Transverse colon (tissue), 4 donors: ENCODE data around the gene KBTBD6. TPM values are rescaled to one million over a fixed set of nuclear protein-coding genes. Genes with fewer than 3 reads are reported as not detected.

ENCODE experiments used
- DNase-seq: peaks from one replicate; pipeline ENCODE4 v3.0.0-alpha.2; 2019
- H3K27ac ChIP-seq, 4 donors: fragments of 200-600 bp; sonication (generic); 2 replicates each; pipeline ENCODE4 v1.5.1; 2016 to 2018; ENCODE audit warnings: inconsistent platforms in 4 of 4
- H3K27me3 ChIP-seq: fragments of 200-600 bp; sonication (generic); 2 replicates; pipeline ENCODE4 v1.5.1; 2017; ENCODE audit warnings: inconsistent platforms
- H3K36me3 ChIP-seq, 4 donors: fragments of 200-600 bp; sonication (generic); 2 replicates each; pipeline ENCODE4 v1.5.1; 2017 to 2019; ENCODE audit warnings: inconsistent platforms in 4 of 4
- H3K4me1 ChIP-seq, 4 donors: fragments of 200-600 bp; sonication (generic); 2 replicates each; pipeline ENCODE4 v1.5.1; 2017 to 2020; ENCODE audit warnings: inconsistent platforms in 4 of 4
- H3K4me3 ChIP-seq, 4 donors: fragments of 200-600 bp; sonication (generic); 1 replicate in 1 of 4; 2 replicates in 3 of 4; pipeline versions ENCODE4 v1.5.1 to v1.6.1; 2017 to 2019; ENCODE audit warnings: inconsistent platforms in 4 of 4
- H3K9me3 ChIP-seq, 2 donors: fragments of 200-600 bp; sonication (generic); 2 replicates each; pipeline ENCODE4 v1.5.1; 2017 to 2019; ENCODE audit warnings: inconsistent platforms in 2 of 2
- EP300 ChIP-seq: sonication (generic); formaldehyde crosslinking; IDR thresholded peaks from one replicate; pipeline ENCODE4 v1.6.1; 2017; ENCODE audit warnings: antibody characterized with exemption, low read depth
- POLR2A ChIP-seq: fragments of 450-650 bp; IDR thresholded peaks from one replicate; pipeline ENCODE4 v1.6.1; 2016; ENCODE audit warnings: antibody characterized with exemption, mild to moderate bottlenecking, moderate library complexity
- POLR2AphosphoS5 ChIP-seq, 3 donors: sonication (generic); formaldehyde crosslinking; IDR thresholded peaks; one replicate each; pipeline ENCODE4 v1.6.1; 2016; ENCODE audit warnings: antibody characterized with exemption in 3 of 3
- WGBS, 2 donors: methylation state at CpG; one replicate each; pipeline ENCODE4 v1.1.5; 2018; ENCODE audit warnings: low coverage in 1 of 2; 5-methylcytosine and 5-hydroxymethylcytosine counted together
- in situ Hi-C, 4 donors: fragments of 200-750 bp; cut with MboI; loops; one replicate each; pipeline versions ENCODE4 v1.15.0 to v1.15.1; 2017; ENCODE audit warnings: low sequenced_read_pairs in 3 of 4, low pct_ligation_motif_present in 1 of 4, low pct_unique_long_range_greater_than_20kb in 1 of 4
- intact Hi-C: fragments of 100-400 bp; cut with DNase I; formaldehyde crosslinking; loops from one replicate; pipeline ENCODE4 v1.15.1; 2023; ENCODE audit warnings: low total_unique reads
- total RNA-seq, 4 donors: library from RNA; depleted of rRNA; stranded (reverse); fragments of >200 nt; gene quantifications; one replicate each; pipeline ENCODE4 v1.1.0, GENCODE V29; 2016
- TF ChIP-seq, protein P1 (sequence below), 5 experiments: fragments of 200-600 bp in 3 of 5; fragments of 450-650 bp in 2 of 5; sonication (generic) in 3 of 5; IDR thresholded peaks; 1 replicate in 2 of 5; 2 replicates in 3 of 5; pipeline ENCODE4 v1.5.1; 2016 to 2017; ENCODE audit warnings: antibody characterized with exemption in 5 of 5, inconsistent platforms in 3 of 5, mild to moderate bottlenecking in 2 of 5, moderate library complexity in 1 of 5

The KBTBD6 gene
- total RNA-seq, 4 donors from 2014 or later = 0.37 to 4.9 (median 2.1) TPM

DNA sequence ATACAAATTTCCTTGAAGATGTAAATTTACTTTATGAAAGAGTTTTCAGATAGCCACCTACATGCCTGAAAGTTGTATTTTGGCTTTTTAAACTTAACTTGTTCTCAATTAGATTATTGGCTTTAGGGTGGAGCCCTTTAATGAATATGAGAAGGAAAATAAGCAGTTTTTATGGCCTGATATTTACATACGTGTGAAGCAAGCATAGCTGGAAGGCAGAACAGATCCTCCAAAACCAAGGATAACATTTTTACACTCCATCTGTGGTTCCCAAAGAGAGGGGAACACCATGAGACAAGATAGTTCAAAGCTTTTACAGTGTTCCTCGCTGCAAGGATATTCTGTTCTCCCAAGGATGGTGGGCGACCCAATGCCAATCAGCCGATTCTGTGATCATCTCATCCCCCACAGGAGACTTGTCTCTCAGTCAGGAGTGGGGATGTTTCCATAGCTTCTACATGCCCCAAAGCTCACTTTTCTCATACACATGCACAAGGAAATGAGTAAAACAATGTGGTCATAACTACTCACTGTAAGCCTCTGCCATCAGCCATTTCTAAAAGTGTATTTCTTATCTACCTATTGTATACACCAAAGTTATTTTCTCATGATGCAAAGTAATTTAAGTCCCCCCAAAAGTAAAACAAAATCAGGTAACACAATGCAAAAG lies 24.6 kb upstream of the KBTBD6 start:
- Histone ChIP-seq H3K4me3 (no peak overlapping the region), H3K27me3 (no peaks in the 10 kb centered on the region), H3K36me3 (no peaks in the 10 kb centered on the region), H3K4me1 (no peaks in the 10 kb centered on the region), H3K27ac (no peak overlapping the region), H3K9me3 (peaks cover 5% of the 10 kb centered on the region in 2 donors)
- 94 to 100% methylated on average over 1 to 4 of the region's 4 CpGs for WGBS, 2 donors
- intact Hi-C loops (no loop called here), in situ Hi-C loops (no loop called here)
- DNase-seq = no peak
- TF ChIP-seq, protein P1, sequence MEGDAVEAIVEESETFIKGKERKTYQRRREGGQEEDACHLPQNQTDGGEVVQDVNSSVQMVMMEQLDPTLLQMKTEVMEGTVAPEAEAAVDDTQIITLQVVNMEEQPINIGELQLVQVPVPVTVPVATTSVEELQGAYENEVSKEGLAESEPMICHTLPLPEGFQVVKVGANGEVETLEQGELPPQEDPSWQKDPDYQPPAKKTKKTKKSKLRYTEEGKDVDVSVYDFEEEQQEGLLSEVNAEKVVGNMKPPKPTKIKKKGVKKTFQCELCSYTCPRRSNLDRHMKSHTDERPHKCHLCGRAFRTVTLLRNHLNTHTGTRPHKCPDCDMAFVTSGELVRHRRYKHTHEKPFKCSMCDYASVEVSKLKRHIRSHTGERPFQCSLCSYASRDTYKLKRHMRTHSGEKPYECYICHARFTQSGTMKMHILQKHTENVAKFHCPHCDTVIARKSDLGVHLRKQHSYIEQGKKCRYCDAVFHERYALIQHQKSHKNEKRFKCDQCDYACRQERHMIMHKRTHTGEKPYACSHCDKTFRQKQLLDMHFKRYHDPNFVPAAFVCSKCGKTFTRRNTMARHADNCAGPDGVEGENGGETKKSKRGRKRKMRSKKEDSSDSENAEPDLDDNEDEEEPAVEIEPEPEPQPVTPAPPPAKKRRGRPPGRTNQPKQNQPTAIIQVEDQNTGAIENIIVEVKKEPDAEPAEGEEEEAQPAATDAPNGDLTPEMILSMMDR (IDR thresholded peaks at IDR 0.05) = no peak
- TF ChIP-seq POLR2AphosphoS5 (IDR thresholded peaks at IDR 0.05) (no peak), EP300 (no peak), POLR2A (no peak)

DNA sequence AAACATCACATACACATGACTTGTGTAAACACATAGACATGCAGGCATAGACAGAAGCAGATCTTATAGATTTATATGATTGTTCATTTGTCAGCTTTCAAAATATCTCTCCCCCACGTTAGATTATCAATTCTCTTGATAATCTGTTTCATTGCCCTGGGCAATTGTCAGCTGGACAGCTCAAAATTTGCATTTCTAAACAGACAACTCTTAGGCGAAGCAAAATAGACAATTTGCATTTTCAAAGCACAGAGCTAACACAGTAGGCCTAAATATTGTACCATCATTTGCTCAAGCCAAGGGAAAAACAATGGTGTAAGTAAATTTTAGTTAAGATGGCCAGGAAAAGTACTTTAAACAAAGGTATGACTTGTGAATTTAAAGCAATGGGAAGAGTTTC lies 24.0 kb upstream of the KBTBD6 start:
- DNase-seq = no peak
- Histone ChIP-seq H3K9me3 (peaks cover 11% of the 10 kb centered on the region in 2 donors), H3K27ac (no peak overlapping the region), H3K4me3 (no peak overlapping the region), H3K36me3 (no peaks in the 10 kb centered on the region), H3K27me3 (no peaks in the 10 kb centered on the region), H3K4me1 (no peaks in the 10 kb centered on the region)
- 70 to 79% methylated on average over 2 of the region's 2 CpGs for WGBS, 2 donors
- TF ChIP-seq POLR2A (no peak), POLR2AphosphoS5 (IDR thresholded peaks at IDR 0.05) (no peak), EP300 (no peak)
- TF ChIP-seq, protein P1 (IDR thresholded peaks at IDR 0.05) = no peak
- in situ Hi-C loops (no loop called here), intact Hi-C loops (no loop called here)

DNA sequence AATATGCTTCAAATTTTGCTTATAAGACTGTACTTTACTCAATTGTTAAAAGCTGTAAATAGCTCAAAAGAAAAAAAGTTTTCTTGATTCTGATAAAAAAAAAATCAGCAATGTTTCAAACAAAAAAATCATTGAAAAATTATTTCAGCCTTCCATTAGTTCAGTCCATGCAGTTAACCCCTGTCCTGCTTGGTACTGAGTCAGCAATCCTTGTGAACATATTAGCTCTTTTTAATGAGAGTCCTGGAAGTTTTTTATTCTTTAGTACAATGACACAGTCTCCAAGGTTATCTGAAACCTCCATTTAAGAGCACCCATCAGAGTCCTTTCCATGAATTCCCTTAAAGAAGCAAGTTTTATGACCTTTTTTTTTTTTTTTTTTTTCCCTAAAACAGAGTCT lies 21.4 kb upstream of the KBTBD6 start:
- no peaks in the 10 kb centered on the region for H3K4me1 ChIP-seq

DNA sequence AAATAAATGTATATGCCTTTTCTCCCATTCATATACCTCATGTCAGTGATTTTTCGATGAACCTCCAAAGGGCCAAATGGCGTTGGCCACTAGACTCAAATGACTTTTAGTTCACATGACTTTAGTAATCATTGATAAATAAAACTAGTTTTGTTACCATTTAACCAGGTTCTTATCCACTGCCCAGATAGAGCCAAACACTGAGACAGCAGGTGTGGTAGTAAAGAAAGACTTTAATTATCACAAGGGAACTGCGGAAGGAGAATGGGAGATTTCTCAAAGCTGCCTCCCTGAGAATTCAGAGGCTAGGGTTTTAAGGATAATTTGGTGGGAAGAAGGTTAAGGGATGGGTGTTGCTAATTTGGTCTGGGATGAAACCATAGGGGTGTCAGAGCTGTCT lies 19.4 kb upstream of the KBTBD6 start:
- H3K27ac ChIP-seq = no peak overlapping the region
- H3K27me3 ChIP-seq = no peaks in the 10 kb centered on the region
- no peaks in the 10 kb centered on the region for H3K4me1 ChIP-seq
- H3K9me3 ChIP-seq = peaks cover 44 to 47% of the 10 kb centered on the region in 2 donors
- TF ChIP-seq POLR2AphosphoS5 (IDR thresholded peaks at IDR 0.05) (no peak), EP300 (no peak), POLR2A (no peak)
- TF ChIP-seq, protein P1 (IDR thresholded peaks at IDR 0.05) = no peak
- DNase-seq = no peak
- in situ Hi-C loops (no loop called here), intact Hi-C loops (no loop called here)
- no peaks in the 10 kb centered on the region for H3K36me3 ChIP-seq
- no peak overlapping the region for H3K4me3 ChIP-seq
- WGBS, 2 donors = 94 to 98% methylated on average over 3 of the region's 3 CpGs

More for the DNA sequence above, 21.4 kb upstream of the KBTBD6 start:
- peaks cover 32% of the 10 kb centered on the region in 2 donors for H3K9me3 ChIP-seq
- H3K27ac ChIP-seq = no peak overlapping the region
- no peaks in the 10 kb centered on the region for H3K36me3 ChIP-seq
- in situ Hi-C loops = no loop called here
- TF ChIP-seq POLR2A (no peak), POLR2AphosphoS5 (IDR thresholded peaks at IDR 0.05) (no peak), EP300 (no peak)
- TF ChIP-seq, protein P1 (IDR thresholded peaks at IDR 0.05) = no peak
- no peaks in the 10 kb centered on the region for H3K27me3 ChIP-seq
- H3K4me3 ChIP-seq = no peak overlapping the region
- intact Hi-C loops = no loop called here
- DNase-seq = no peak
